MM.1S (cell line): ENCODE results near the gene ASZ1.
"Not testable (repeated sequence)": the region's sequence is repeated elsewhere in the genome, so short reads cannot be mapped to it uniquely, and the experiment has no call there.

Experiments used
- DNase-seq: peaks from one replicate; pipeline ENCODE4 v3.0.0-alpha.2; 2015
- H2AFZ ChIP-seq: fragments of 300-600 bp; sonication (generic); 2 replicates; pipeline ENCODE4 v1.6.0; 2016; ENCODE audit warnings: antibody characterized with exemption, low read length
- H3F3A ChIP-seq: fragments of 300-600 bp; sonication (generic); 2 replicates; pipeline ENCODE4 v1.6.1; 2016; ENCODE audit warnings: mild to moderate bottlenecking, antibody characterized with exemption, low read length, moderate library complexity, mixed read lengths; ENCODE audit not compliant: insufficient read depth
- H3K27ac ChIP-seq: fragments of 300-600 bp; sonication (generic); 2 replicates; pipeline ENCODE4 v1.5.1; 2016; ENCODE audit warnings: mild to moderate bottlenecking, low read length
- H3K27me3 ChIP-seq: fragments of 300-600 bp; sonication (generic); replicated peaks from 2 replicates; pipeline ENCODE4 v1.6.0; 2016; ENCODE audit warnings: low read length; ENCODE audit not compliant: insufficient read depth
- H3K36me3 ChIP-seq: fragments of 300-600 bp; sonication (generic); replicated peaks from 2 replicates; pipeline ENCODE4 v1.6.1; 2016; ENCODE audit warnings: mild to moderate bottlenecking, low read length, mixed read lengths; ENCODE audit not compliant: insufficient read depth
- H3K4me1 ChIP-seq: fragments of 300-600 bp; sonication (generic); 2 replicates; pipeline ENCODE4 v1.6.1; 2016; ENCODE audit warnings: low read length, mixed read lengths
- H3K4me2 ChIP-seq: fragments of 300-600 bp; sonication (generic); 2 replicates; pipeline ENCODE4 v1.6.0; 2016; ENCODE audit warnings: low read depth, low read length
- H3K4me3 ChIP-seq: fragments of 300-600 bp; sonication (generic); 2 replicates; pipeline ENCODE4 v1.5.1; 2016; ENCODE audit warnings: low read length, mixed read lengths
- H3K79me2 ChIP-seq: fragments of 300-600 bp; sonication (generic); 2 replicates; pipeline ENCODE4 v1.6.1; 2016; ENCODE audit warnings: mixed run types, low read length, mixed read lengths
- H3K9ac ChIP-seq: fragments of 300-600 bp; sonication (generic); 2 replicates; pipeline ENCODE4 v1.6.1; 2016; ENCODE audit warnings: low read length, mixed read lengths
- H3K9me2 ChIP-seq: fragments of 300-600 bp; sonication (generic); replicated peaks from 2 replicates; pipeline ENCODE4 v1.6.1; 2016; ENCODE audit warnings: mild to moderate bottlenecking, low read length, mixed read lengths; ENCODE audit not compliant: insufficient read depth
- H3K9me3 ChIP-seq: fragments of 300-600 bp; sonication (generic); replicated peaks from 2 replicates; pipeline ENCODE4 v1.6.1; 2016; ENCODE audit warnings: mild to moderate bottlenecking, low read length, mixed read lengths; ENCODE audit not compliant: insufficient read depth
- H4K20me1 ChIP-seq: fragments of 300-600 bp; sonication (generic); 2 replicates; pipeline ENCODE4 v1.6.1; 2016; ENCODE audit warnings: mild to moderate bottlenecking, low read length, moderate library complexity, mixed read lengths; ENCODE audit not compliant: insufficient read depth
- EZH2 ChIP-seq: fragments of 300-600 bp; sonication (generic); optimal IDR thresholded peaks from 2 replicates; pipeline ENCODE3; 2017; ENCODE audit warnings: low read depth, mild to moderate bottlenecking, antibody characterized with exemption, low read length, mixed read lengths
- EZH2phosphoT487 ChIP-seq: fragments of 300-600 bp; sonication (generic); IDR thresholded peaks from 2 replicates; pipeline ENCODE4 v1.6.1; 2018; ENCODE audit warnings: antibody characterized with exemption, low read length
- TF ChIP-seq, protein P1 (sequence below): fragments of 300-600 bp; sonication (generic); IDR thresholded peaks from 2 replicates; pipeline ENCODE4 v1.5.1; 2016; ENCODE audit warnings: antibody characterized with exemption, low read length, mixed read lengths

Gene ASZ1

DNA sequence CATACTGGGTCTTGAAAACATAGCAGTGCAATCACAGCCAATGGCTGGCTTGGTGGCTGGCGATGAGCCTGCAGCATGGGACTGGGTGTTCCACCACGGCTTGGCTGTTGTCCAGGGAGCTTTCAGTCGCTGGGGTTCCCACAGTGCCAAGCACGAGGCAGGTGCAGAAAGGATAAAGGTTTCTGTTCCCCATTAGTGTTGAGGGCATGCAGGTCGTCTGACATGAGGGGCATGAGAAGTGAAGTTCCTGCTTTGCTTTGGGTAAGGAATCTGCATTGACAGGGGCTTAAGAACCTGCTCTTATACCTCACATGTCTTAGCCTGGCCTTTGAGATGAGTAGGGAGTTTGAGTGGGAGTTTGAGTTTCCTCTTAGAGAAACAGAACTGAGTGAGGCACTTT, 43.5 kb upstream of the ASZ1 start:
- TF ChIP-seq, protein P1, sequence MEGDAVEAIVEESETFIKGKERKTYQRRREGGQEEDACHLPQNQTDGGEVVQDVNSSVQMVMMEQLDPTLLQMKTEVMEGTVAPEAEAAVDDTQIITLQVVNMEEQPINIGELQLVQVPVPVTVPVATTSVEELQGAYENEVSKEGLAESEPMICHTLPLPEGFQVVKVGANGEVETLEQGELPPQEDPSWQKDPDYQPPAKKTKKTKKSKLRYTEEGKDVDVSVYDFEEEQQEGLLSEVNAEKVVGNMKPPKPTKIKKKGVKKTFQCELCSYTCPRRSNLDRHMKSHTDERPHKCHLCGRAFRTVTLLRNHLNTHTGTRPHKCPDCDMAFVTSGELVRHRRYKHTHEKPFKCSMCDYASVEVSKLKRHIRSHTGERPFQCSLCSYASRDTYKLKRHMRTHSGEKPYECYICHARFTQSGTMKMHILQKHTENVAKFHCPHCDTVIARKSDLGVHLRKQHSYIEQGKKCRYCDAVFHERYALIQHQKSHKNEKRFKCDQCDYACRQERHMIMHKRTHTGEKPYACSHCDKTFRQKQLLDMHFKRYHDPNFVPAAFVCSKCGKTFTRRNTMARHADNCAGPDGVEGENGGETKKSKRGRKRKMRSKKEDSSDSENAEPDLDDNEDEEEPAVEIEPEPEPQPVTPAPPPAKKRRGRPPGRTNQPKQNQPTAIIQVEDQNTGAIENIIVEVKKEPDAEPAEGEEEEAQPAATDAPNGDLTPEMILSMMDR: no peak
- TF ChIP-seq EZH2: no peak
- DNase-seq: peak; percentile 20
- Histone ChIP-seq H3K27ac (no peak overlapping the region), H3K9ac (no peak overlapping the region), H3K9me3 (no peaks in the 10 kb centered on the region), H3K36me3 (no peaks in the 10 kb centered on the region), H3K4me3 (no peak overlapping the region), H3K4me1 (peaks cover 9% of the 10 kb centered on the region; the same call in 1 of the 2 replicates), H3K4me2 (no peak overlapping the region), H3K27me3 (no peaks in the 10 kb centered on the region), H3K79me2 (no peaks in the 10 kb centered on the region), H3F3A (no peaks in the 10 kb centered on the region), H2AFZ (no peak overlapping the region), H4K20me1 (no peaks in the 10 kb centered on the region), H3K9me2 (no peaks in the 10 kb centered on the region)

DNA sequence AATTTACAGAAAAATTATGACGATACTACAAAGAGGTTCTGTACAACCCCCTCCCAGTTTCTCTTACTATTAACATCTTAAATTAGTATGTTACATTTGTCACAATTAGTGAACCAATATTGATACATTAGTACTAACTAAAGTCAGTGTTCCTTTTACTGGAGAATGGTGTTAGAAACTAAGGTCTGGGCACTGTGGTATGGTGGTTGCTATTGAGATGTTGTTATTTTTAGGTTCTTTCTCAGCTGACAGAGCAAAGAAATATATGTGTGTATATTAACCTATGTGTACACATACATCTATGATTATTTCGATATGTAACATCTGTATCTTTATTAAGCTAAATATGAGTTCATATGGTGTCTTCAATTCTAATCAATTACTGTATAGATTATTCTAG, 40.9 kb upstream of the ASZ1 start:
- TF ChIP-seq, protein P1: no peak
- no peak for TF ChIP-seq EZH2phosphoT487
- TF ChIP-seq EZH2: no peak
- Histone ChIP-seq H3K4me1 (peaks cover 9% of the 10 kb centered on the region; the same call in 1 of the 2 replicates), H3K36me3 (no peaks in the 10 kb centered on the region), H3K9ac (no peak overlapping the region), H3K79me2 (no peaks in the 10 kb centered on the region), H3K27ac (no peak overlapping the region), H3K9me2 (no peaks in the 10 kb centered on the region), H3K9me3 (no peaks in the 10 kb centered on the region), H3K4me2 (no peak overlapping the region), H3F3A (no peaks in the 10 kb centered on the region), H4K20me1 (no peaks in the 10 kb centered on the region), H3K4me3 (no peak overlapping the region), H2AFZ (no peak overlapping the region), H3K27me3 (no peaks in the 10 kb centered on the region)
- no peak for DNase-seq

DNA sequence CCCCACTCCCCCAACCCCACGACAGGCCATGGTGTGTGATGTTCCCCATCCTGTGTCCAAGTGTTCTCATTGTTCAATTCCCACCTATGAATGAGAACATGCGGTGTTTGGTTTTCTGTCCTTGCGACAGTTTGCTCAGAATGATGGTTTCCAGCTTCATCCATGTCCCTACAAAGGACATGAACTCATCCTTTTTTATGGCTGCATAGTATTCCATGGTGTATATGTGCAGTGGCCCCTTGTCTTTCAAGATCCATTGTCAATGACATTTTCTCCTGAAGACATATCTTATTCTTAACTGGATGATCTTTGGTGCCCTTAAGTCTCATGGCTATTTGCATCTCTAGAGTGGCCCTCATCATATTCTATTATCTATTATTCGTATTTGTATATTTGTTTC, 33.5 kb upstream of the ASZ1 start:
- not testable (repeated sequence) for H3K9me2 ChIP-seq, H3K79me2 ChIP-seq, H3K36me3 ChIP-seq, H3K4me2 ChIP-seq, H3K9me3 ChIP-seq, H3K4me1 ChIP-seq, H3K4me3 ChIP-seq, H3K9ac ChIP-seq, H2AFZ ChIP-seq, H3K27me3 ChIP-seq, H3K27ac ChIP-seq, H3F3A ChIP-seq, DNase-seq, H4K20me1 ChIP-seq

DNA sequence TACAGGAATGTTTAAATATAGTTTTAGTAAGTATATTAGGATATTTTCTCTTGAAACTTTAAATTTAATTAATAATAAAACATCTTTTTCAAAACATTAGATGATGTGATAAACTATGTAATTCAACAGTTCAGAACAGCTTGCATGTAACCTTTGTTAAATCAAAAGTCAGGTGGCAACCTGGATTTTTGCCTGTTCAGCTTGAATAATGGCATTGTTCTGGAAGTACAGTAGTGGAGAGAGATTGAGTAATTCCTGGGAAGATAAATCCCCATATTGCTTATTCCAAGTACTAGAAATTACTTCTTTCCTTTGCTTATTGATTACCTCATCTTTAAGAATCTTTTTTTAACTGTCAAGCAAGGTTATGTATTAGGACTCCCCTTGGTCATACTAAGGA, 32.4 kb upstream of the ASZ1 start:
- Histone ChIP-seq H3K4me3 (no peak overlapping the region), H3F3A (no peaks in the 10 kb centered on the region), H3K9me2 (no peaks in the 10 kb centered on the region), H4K20me1 (no peaks in the 10 kb centered on the region), H2AFZ (no peak overlapping the region), H3K79me2 (no peaks in the 10 kb centered on the region), H3K4me1 (no peaks in the 10 kb centered on the region), H3K36me3 (no peaks in the 10 kb centered on the region), H3K4me2 (no peak overlapping the region), H3K9ac (no peak overlapping the region), H3K27ac (no peak overlapping the region), H3K27me3 (no peaks in the 10 kb centered on the region), H3K9me3 (no peaks in the 10 kb centered on the region)
- TF ChIP-seq, protein P1: no peak
- TF ChIP-seq EZH2phosphoT487: no peak
- TF ChIP-seq EZH2: no peak
- DNase-seq: no peak
